Temporal lobe (tissue), 1 donor: ENCODE results near the gene KIF19. TPM values are rescaled to one million over a fixed set of nuclear protein-coding genes. Genes with fewer than 3 reads are reported as not detected.

Source experiments
- total RNA-seq: library from RNA; depleted of rRNA; stranded (reverse); fragments of >200 nt; gene quantifications from one replicate; pipeline ENCODE4 v1.2.3, GENCODE V29; 2014

The KIF19 gene
- total RNA-seq, 1 donor from 2014 or later, result under 0.01 TPM

Other genes with a start within 250 kb of the KIF19 start
- gene RPL38, start 122.5 kb upstream of the KIF19 start, total RNA-seq, result 757 TPM
- gene TTYH2, start 112.7 kb upstream of the KIF19 start, total RNA-seq, result 6.4 TPM
- gene DNAI2, start 52.0 kb upstream of the KIF19 start, total RNA-seq, result 0.25 TPM
- gene BTBD17, start 35.6 kb downstream of the KIF19 start, total RNA-seq, result 4.4 TPM
- gene GPR142, start 41.3 kb downstream of the KIF19 start, total RNA-seq, result not detected
- 4.2 TPM for gene GPRC5C, start 105.9 kb downstream of the KIF19 start, total RNA-seq
- 2.0 TPM for gene CD300A, start 140.4 kb downstream of the KIF19 start, total RNA-seq
- under 0.01 TPM for gene CD300LB, start 205.2 kb downstream of the KIF19 start, total RNA-seq
- gene CD300C, start 219.9 kb downstream of the KIF19 start, total RNA-seq, result under 0.01 TPM
- not detected for gene CD300H, start 241.3 kb downstream of the KIF19 start, total RNA-seq